Measurements from ENCODE around the gene B9D2. TPM values are rescaled to one million over a fixed set of nuclear protein-coding genes. Genes with fewer than 3 reads are reported as not detected.
A peak's percentile ranks its signal among the peaks of the same experiment; 100 is the strongest.

The B9D2 gene
- total RNA-seq, 1 experiment from 2014 or later: 4.4 TPM

GRCh38 chr19:41324921-41325639 lies 38.9 kb downstream of the B9D2 start:
- no peak for TF ChIP-seq EZH2phosphoT487 (IDR thresholded peaks at IDR 0.05; ENCODE audit: borderline replicate concordance, low read length)
- no peak for TF ChIP-seq EZH2 (IDR thresholded peaks at IDR 0.05; ENCODE audit: low read length, unreplicated experiment)
- no peak for TF ChIP-seq CTCF (conservative IDR thresholded peaks at IDR 0.05; ENCODE audit: low read depth, low read length)
- intact Hi-C loops (cut with micrococcal nuclease): no loop called here
- Histone ChIP-seq H3K9me2 (replicated peaks; ENCODE audit: low read length) (no peaks in the 10 kb centered on the region), H3K9me3 (ENCODE audit: low read length) (no peaks in the 10 kb centered on the region), H4K20me1 (ENCODE audit: low read length) (no peaks in the 10 kb centered on the region), H3K9ac (ENCODE audit: low read length) (peak overlapping the region; percentile 79), H2AFZ (ENCODE audit: low read length) (no peak overlapping the region), H3K36me3 (ENCODE audit: low read depth, low read length) (no peaks in the 10 kb centered on the region), H3K27me3 (ENCODE audit: low read length) (no peaks in the 10 kb centered on the region), H3K79me2 (ENCODE audit: low read length) (peaks cover 6% of the 10 kb centered on the region), H3F3A (ENCODE audit: low read length, unreplicated experiment) (peaks cover 7% of the 10 kb centered on the region), H3K27ac (ENCODE audit: low read length) (peak overlapping the region; percentile 97), H3K4me1 (ENCODE audit: insufficient read depth, low read length) (peaks cover 73% of the 10 kb centered on the region), H3K4me3 (ENCODE audit: low read length) (no peak overlapping the region), H3K4me2 (ENCODE audit: low read length) (peak overlapping the region; percentile 64)
- CTCF ChIA-PET: interaction anchor here (0.6 kb wide), 2 partner anchors 30 to 74 kb away, joined by 7 to 14 read pairs; no protein-coding TSS in a partner anchor
- ATAC-seq (peak; percentile 31), DNase-seq (peak; percentile 55)
- BruUV-seq (replicated peaks): no TSS peak
- POLR2A ChIA-PET (ENCODE audit: unreplicated experiment): interaction anchor here (0.6 to 0.7 kb wide), 2 partner anchors 334 to 892 kb away, joined by 9 to 17 read pairs; partner anchors contain the start of gene CYP2B6

- BruUV-seq (replicated peaks): TSS peak; percentile 19
Observed at GRCh38 chr19:41324231-41324702, 39.7 kb downstream of the B9D2 start.

More at GRCh38 chr19:41324231-41324702, 39.7 kb downstream of the B9D2 start:
- H3K36me3 ChIP-seq (ENCODE audit: low read depth, low read length): no peaks in the 10 kb centered on the region
- no peaks in the 10 kb centered on the region for H4K20me1 ChIP-seq (ENCODE audit: low read length)
- intact Hi-C loops (cut with micrococcal nuclease): no loop called here
- POLR2A ChIA-PET (ENCODE audit: unreplicated experiment): no interaction called here
- H2AFZ ChIP-seq (ENCODE audit: low read length): no peak overlapping the region
- TF ChIP-seq EZH2 (IDR thresholded peaks at IDR 0.05; ENCODE audit: low read length, unreplicated experiment) (no peak), CTCF (conservative IDR thresholded peaks at IDR 0.05; ENCODE audit: low read depth, low read length) (no peak), EZH2phosphoT487 (IDR thresholded peaks at IDR 0.05; ENCODE audit: borderline replicate concordance, low read length) (no peak)
- H3F3A ChIP-seq (ENCODE audit: low read length, unreplicated experiment): peaks cover 7% of the 10 kb centered on the region
- H3K9me3 ChIP-seq (ENCODE audit: low read length): no peaks in the 10 kb centered on the region
- CTCF ChIA-PET: no interaction called here
- peak overlapping the region; percentile 79 for H3K9ac ChIP-seq (ENCODE audit: low read length)
- H3K9me2 ChIP-seq (replicated peaks; ENCODE audit: low read length): no peaks in the 10 kb centered on the region
- DNase-seq: no peak
- ATAC-seq: no peak
- no peaks in the 10 kb centered on the region for H3K27me3 ChIP-seq (ENCODE audit: low read length)
- H3K4me3 ChIP-seq (ENCODE audit: low read length): no peak overlapping the region
- H3K27ac ChIP-seq (ENCODE audit: low read length): peak overlapping the region; percentile 97
- H3K4me2 ChIP-seq (ENCODE audit: low read length): peak overlapping the region; percentile 65; the same call in 1 of the 2 replicates
- peaks cover 6% of the 10 kb centered on the region for H3K79me2 ChIP-seq (ENCODE audit: low read length)
- peaks cover 73% of the 10 kb centered on the region for H3K4me1 ChIP-seq (ENCODE audit: insufficient read depth, low read length)

All from PC-3 (cell line).